Thymus (tissue), 11 donors: Measurements from ENCODE around the gene LRRC25. TPM values are rescaled to one million over a fixed set of nuclear protein-coding genes. Genes with fewer than 3 reads are reported as not detected.

Experiments used
- DNase-seq, 9 donors: peaks; one replicate each; pipeline ENCODE4 v3.0.0-alpha.2; 2013; ENCODE audit warnings: low spot score in 9 of 9, low read depth in 6 of 9, missing footprints in 1 of 9
- H3K27ac ChIP-seq, 2 donors: one replicate each; pipeline ENCODE4 v1.5.1; 2013; ENCODE audit warnings: control low read depth in 1 of 2, low read depth in 1 of 2, low read length in 1 of 2, mild to moderate bottlenecking in 1 of 2, moderate library complexity in 1 of 2
- H3K27me3 ChIP-seq, 2 donors: one replicate each; pipeline ENCODE4 v1.5.1; 2013; ENCODE audit warnings: low read length in 1 of 2; ENCODE audit not compliant: control insufficient read depth in 2 of 2, insufficient read depth in 1 of 2
- H3K36me3 ChIP-seq, 2 donors: one replicate each; pipeline ENCODE4 v1.5.1; 2013; ENCODE audit warnings: low read length in 1 of 2, mild to moderate bottlenecking in 1 of 2, moderate library complexity in 1 of 2; ENCODE audit not compliant: control insufficient read depth in 2 of 2, insufficient read depth in 2 of 2
- H3K4me1 ChIP-seq, 2 donors: one replicate each; pipeline ENCODE4 v1.5.1; 2013; ENCODE audit warnings: low read length in 2 of 2; ENCODE audit not compliant: control insufficient read depth in 2 of 2, insufficient read depth in 2 of 2
- H3K4me3 ChIP-seq, 2 donors: one replicate each; pipeline ENCODE4 v1.5.1; 2013; ENCODE audit warnings: low read length in 2 of 2, control low read depth in 1 of 2, mild to moderate bottlenecking in 1 of 2
- H3K9me3 ChIP-seq, 2 donors: one replicate each; pipeline ENCODE4 v1.5.1; 2013; ENCODE audit warnings: low read length in 1 of 2, mild to moderate bottlenecking in 1 of 2; ENCODE audit not compliant: control insufficient read depth in 2 of 2, insufficient read depth in 1 of 2
- WGBS: extraction: QIAGEN DNeasy Blood & Tissue Kit; methylation state at CpG from one replicate; pipeline ENCODE4 v1.1.7; 2013; 5-methylcytosine and 5-hydroxymethylcytosine counted together
- polyA plus RNA-seq: library from polyadenylated mRNA; stranded (reverse); fragments of 200-250 nt; gene quantifications from one replicate; pipeline ENCODE4 v1.2.3, GENCODE V29; 2013
- total RNA-seq: library from RNA; stranded (reverse); fragments of 120-200 nt; gene quantifications from one replicate; pipeline ENCODE4 v1.2.4, GENCODE V29; 2013
- donor health status: healthy.

LRRC25 gene
- total and polyA plus RNA-seq, 2 donors = 2.5 to 6.2 TPM

GRCh38 chr19:18419699-18420460 lies 22.5 kb upstream of the LRRC25 start:
- Histone ChIP-seq H3K9me3 (peaks cover 0 to 8% of the 10 kb centered on the region in 2 donors), H3K4me1 (peaks cover 47 to 92% of the 10 kb centered on the region in 2 donors), H3K36me3 (no peaks in the 10 kb centered on the region), H3K4me3 (peak overlapping the region; percentile 53 to 66), H3K27ac (no peak overlapping the region), H3K27me3 (peaks cover 22 to 47% of the 10 kb centered on the region in 2 donors)
- 1% methylated on average over 97 of the region's 97 CpGs for WGBS
- DNase-seq = peak in 1 of 9 donors; percentile 66

DNA sequence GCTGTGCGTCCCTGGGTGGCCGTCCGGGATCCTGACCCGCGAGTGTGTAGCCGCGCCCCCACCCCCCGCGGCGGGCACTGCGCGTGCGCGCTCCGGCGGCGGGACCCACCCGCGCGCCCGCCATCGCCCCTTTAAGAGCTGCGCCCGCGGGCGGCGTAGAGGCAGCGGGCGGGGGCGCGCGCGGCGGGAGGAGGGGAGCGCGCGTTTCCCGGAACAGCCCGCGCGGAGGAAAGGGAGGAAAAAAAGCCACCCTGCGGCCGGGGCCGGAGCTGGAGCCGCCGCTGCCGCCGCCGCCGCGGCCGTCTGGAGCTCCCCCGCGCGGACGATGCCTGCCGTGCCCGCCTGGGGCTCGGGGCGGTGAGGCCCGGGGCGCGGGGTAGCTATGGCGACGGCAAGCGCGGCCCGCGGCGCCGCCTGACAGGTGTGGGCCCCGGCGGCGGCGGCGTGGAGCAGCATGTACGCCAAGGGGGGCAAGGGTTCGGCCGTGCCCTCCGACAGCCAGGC lies 21.8 kb upstream of the LRRC25 start, which contains the start of gene SSBP4:
Gene SSBP4 (plus strand): TSS at position 204 of the 504 bp plus-strand sequence. CDS start 251 bp downstream, at position 455.
- Histone ChIP-seq H3K4me3 (peak within 1 kb of the TSS; percentile 53 to 66), H3K9me3 (peaks cover 0 to 8% of the 10 kb centered on the region in 2 donors), H3K36me3 (no peaks in the 10 kb centered on the region), H3K27ac (peak within 1 kb of the TSS; percentile 25 to 75), H3K4me1 (peaks cover 50 to 93% of the 10 kb centered on the region in 2 donors), H3K27me3 (peaks cover 22 to 53% of the 10 kb centered on the region in 2 donors)
- DNase-seq = peak in 2 of 9 donors; percentile 67 to 85
- under 1% methylated on average over 80 of the region's 80 CpGs for WGBS

- DNase-seq = no peak
- Histone ChIP-seq H3K4me3 (peak overlapping the region; percentile 29 to 66), H3K27ac (peak overlapping the region; percentile 20 to 75)
Observed at GRCh38 chr19:18418483-18419194, 21.2 kb upstream of the LRRC25 start.

DNA sequence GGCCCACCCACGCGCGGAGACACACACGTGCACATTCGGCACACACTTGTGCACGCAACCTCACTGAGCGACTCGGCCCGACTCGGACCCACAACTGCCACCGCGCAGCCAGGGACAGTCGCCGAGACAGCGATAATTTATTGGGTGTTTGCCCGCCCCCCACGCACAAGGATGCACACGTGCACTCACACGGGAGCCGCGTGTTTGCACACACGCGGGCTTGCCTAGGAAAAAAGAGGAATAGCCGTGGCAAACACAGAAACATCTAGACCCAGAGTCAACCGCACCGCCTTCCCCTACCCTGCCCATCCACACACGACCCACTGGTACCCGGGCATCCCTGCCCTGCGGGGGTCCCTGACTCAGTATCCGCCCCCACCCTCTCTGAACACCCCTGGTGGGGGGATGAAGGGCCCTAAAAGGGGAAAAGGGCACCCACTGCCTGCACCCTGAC lies 20.6 kb upstream of the LRRC25 start:
- Histone ChIP-seq H3K4me3 (no peak overlapping the region), H3K36me3 (no peaks in the 10 kb centered on the region), H3K4me1 (peaks cover 50 to 86% of the 10 kb centered on the region in 2 donors), H3K27ac (peak overlapping the region in 1 of 2 donors; percentile 36), H3K27me3 (peaks cover 22 to 53% of the 10 kb centered on the region in 2 donors), H3K9me3 (peaks cover 0 to 8% of the 10 kb centered on the region in 2 donors)
- WGBS = 13% methylated on average over 30 of the region's 30 CpGs
- DNase-seq = no peak

More at GRCh38 chr19:18418483-18419194, 21.2 kb upstream of the LRRC25 start:
- 33% methylated on average over 39 of the region's 39 CpGs for WGBS
- Histone ChIP-seq H3K27me3 (peaks cover 22 to 53% of the 10 kb centered on the region in 2 donors), H3K9me3 (peaks cover 0 to 8% of the 10 kb centered on the region in 2 donors), H3K4me1 (peaks cover 50 to 92% of the 10 kb centered on the region in 2 donors), H3K36me3 (no peaks in the 10 kb centered on the region)

- peaks cover 0 to 8% of the 10 kb centered on the region in 2 donors for H3K9me3 ChIP-seq
- peaks cover 44 to 80% of the 10 kb centered on the region in 2 donors for H3K4me1 ChIP-seq
- peak in 1 of 9 donors; percentile 53 for DNase-seq
- WGBS = 1% methylated on average over 53 of the region's 53 CpGs
- peak overlapping the region; percentile 75 to 82 for H3K27ac ChIP-seq
- peaks cover 22 to 53% of the 10 kb centered on the region in 2 donors for H3K27me3 ChIP-seq
- H3K4me3 ChIP-seq = peak overlapping the region in 1 of 2 donors; percentile 38
- no peaks in the 10 kb centered on the region for H3K36me3 ChIP-seq
Observed at GRCh38 chr19:18417250-18418028, 20.0 kb upstream of the LRRC25 start.

GRCh38 chr19:18416778-18417249 lies 19.4 kb upstream of the LRRC25 start:
- H3K4me3 ChIP-seq = peak overlapping the region in 1 of 2 donors; percentile 38
- no peaks in the 10 kb centered on the region for H3K36me3 ChIP-seq
- H3K9me3 ChIP-seq = peaks cover 0 to 8% of the 10 kb centered on the region in 2 donors
- peak overlapping the region; percentile 75 to 86 for H3K27ac ChIP-seq
- peak in 1 of 9 donors; percentile 67 for DNase-seq
- peaks cover 40 to 74% of the 10 kb centered on the region in 2 donors for H3K4me1 ChIP-seq
- 2% methylated on average over 44 of the region's 44 CpGs for WGBS
- H3K27me3 ChIP-seq = peaks cover 22 to 53% of the 10 kb centered on the region in 2 donors

- H3K36me3 ChIP-seq = no peaks in the 10 kb centered on the region
- peaks cover 38 to 59% of the 10 kb centered on the region in 2 donors for H3K4me1 ChIP-seq
- peak overlapping the region in 1 of 2 donors; percentile 30 for H3K4me3 ChIP-seq
- peak in 1 of 9 donors; percentile 61 for DNase-seq
- H3K27me3 ChIP-seq = peaks cover 22 to 53% of the 10 kb centered on the region in 2 donors
- 7% methylated on average over 25 of the region's 25 CpGs for WGBS
- peaks cover 0 to 8% of the 10 kb centered on the region in 2 donors for H3K9me3 ChIP-seq
- peak overlapping the region; percentile 31 to 86 for H3K27ac ChIP-seq
Observed at GRCh38 chr19:18415178-18415867, 17.9 kb upstream of the LRRC25 start.
